Spleen (tissue), 11 donors: Measurements from ENCODE around the gene ADD1. TPM values are rescaled to one million over a fixed set of nuclear protein-coding genes. Genes with fewer than 3 reads are reported as not detected.

ENCODE experiments used
- DNase-seq: peaks from one replicate; pipeline ENCODE4 v3.0.0-alpha.2; 2020
- H3K27ac ChIP-seq, 8 donors: fragments of 200-600 bp; sonication (generic) in 7 of 8; 1 replicate in 4 of 8; 2 replicates in 4 of 8; pipeline versions ENCODE4 v1.5.0 to v1.8.0; 2016 to 2021; ENCODE audit warnings: inconsistent platforms in 4 of 8, mild to moderate bottlenecking in 4 of 8, moderate library complexity in 1 of 8
- H3K27me3 ChIP-seq, 7 donors: fragments of 200-600 bp; sonication (generic) in 6 of 7; replicated peaks in 1 of 7; 1 replicate in 4 of 7; 2 replicates in 3 of 7; pipeline versions ENCODE4 v1.5.0 to v1.8.0; 2016 to 2021; ENCODE audit warnings: inconsistent platforms in 3 of 7, mild to moderate bottlenecking in 1 of 7
- H3K36me3 ChIP-seq, 6 donors: fragments of 200-600 bp; sonication (generic) in 5 of 6; 1 replicate in 4 of 6; 2 replicates in 2 of 6; pipeline versions ENCODE4 v1.5.0 to v1.8.0; 2016 to 2021; ENCODE audit warnings: inconsistent platforms in 2 of 6
- H3K4me1 ChIP-seq, 6 donors: fragments of 200-600 bp; sonication (generic) in 5 of 6; 1 replicate in 3 of 6; 2 replicates in 3 of 6; pipeline versions ENCODE4 v1.5.0 to v1.8.0; 2016 to 2021; ENCODE audit warnings: inconsistent platforms in 3 of 6
- H3K4me3 ChIP-seq, 8 donors: fragments of 200-600 bp; sonication (generic) in 7 of 8; 1 replicate in 4 of 8; 2 replicates in 4 of 8; pipeline versions ENCODE4 v1.5.0 to v1.8.0; 2016 to 2021; ENCODE audit warnings: inconsistent platforms in 4 of 8, mild to moderate bottlenecking in 4 of 8, moderate library complexity in 2 of 8
- H3K9me3 ChIP-seq, 8 donors: fragments of 200-600 bp; sonication (generic) in 7 of 8; 1 replicate in 4 of 8; 2 replicates in 4 of 8; pipeline versions ENCODE4 v1.5.0 to v1.8.0; 2016 to 2021; ENCODE audit warnings: inconsistent platforms in 4 of 8
- CTCF ChIP-seq, 11 experiments: fragments of 200-600 bp in 7 of 11; fragments of 450-650 bp in 4 of 11; sonication (generic) in 4 of 11; IDR thresholded peaks in 8 of 11; conservative IDR thresholded peaks in 3 of 11; 1 replicate in 7 of 11; 2 replicates in 4 of 11; pipeline versions ENCODE4 v1.4.0 to v1.8.0; 2016 to 2021; ENCODE audit warnings: antibody characterized with exemption in 11 of 11, inconsistent platforms in 4 of 11, mild to moderate bottlenecking in 1 of 11
- POLR2A ChIP-seq, 3 donors: fragments of 450-650 bp; IDR thresholded peaks; one replicate each; pipeline ENCODE4 v1.5.1; 2017; ENCODE audit warnings: antibody characterized with exemption in 3 of 3, mild to moderate bottlenecking in 1 of 3
- POLR2AphosphoS5 ChIP-seq, 3 donors: sonication (generic); formaldehyde crosslinking; IDR thresholded peaks; one replicate each; pipeline ENCODE4 v1.5.1; 2017; ENCODE audit warnings: antibody characterized with exemption in 3 of 3
- WGBS, 5 donors: extraction: QIAGEN DNeasy Blood & Tissue Kit in 3 of 5; methylation state at CpG; one replicate each; pipeline versions ENCODE4 v1.1.5 to v1.1.7; 2013 to 2018; 5-methylcytosine and 5-hydroxymethylcytosine counted together
- intact Hi-C: fragments of 100-400 bp; cut with DNase I; formaldehyde crosslinking; loops from one replicate; pipeline ENCODE4 v1.15.0; 2023; ENCODE audit warnings: low total_unique reads
- polyA plus RNA-seq, 3 donors: library from polyadenylated mRNA; stranded (reverse); fragments of 200-250 nt; gene quantifications; one replicate each; pipeline ENCODE4 v1.2.1, GENCODE V29; 2013
- total RNA-seq, 7 donors: library from RNA; depleted of rRNA in 3 of 7; stranded (reverse); fragments of >200 nt in 3 of 7; fragmentation: NEBNext Ultra II Directional in 4 of 7; extraction: Animal tissue kit (Norgen Biotek cat#: 25700) in 4 of 7; gene quantifications; one replicate each; pipeline versions ENCODE4 v1.1.0 to v1.2.1, GENCODE V29; 2016 to 2021
- donor health status: healthy with polysubstance abuse.
- donor health status: DM: no; HTN: no; CAD: no; lungs with moderate emphysema.
- donor health status: DM: no; HTN: no; CAD: no.
- donor health status: Bipolar disorder and iron deficiency.
- donor health status: healthy.
- donor health status: DM: no; HTN: no; CAD: no.
- donor health status: DM: yes; HTN: yes; CAD: no.

Gene ADD1
- total and polyA plus RNA-seq, 10 donors, result 175 to 348 (median 265) TPM

- DNase-seq, result no peak
- no peaks in the 10 kb centered on the region for H3K9me3 ChIP-seq
- TF ChIP-seq CTCF (IDR thresholded peaks at IDR 0.05 in 8 of 11, conservative IDR thresholded peaks at IDR 0.05 in 3 of 11) (no peak), POLR2AphosphoS5 (IDR thresholded peaks at IDR 0.05) (no peak), POLR2A (IDR thresholded peaks at IDR 0.05) (no peak)
- peaks cover 74 to 100% (median 98%) of the 10 kb centered on the region in 6 donors for H3K4me1 ChIP-seq
- H3K27me3 ChIP-seq, result no peaks in the 10 kb centered on the region
- H3K4me3 ChIP-seq, result no peak overlapping the region
- peaks cover 0 to 4% (median 0%) of the 10 kb centered on the region in 6 donors for H3K36me3 ChIP-seq
- H3K27ac ChIP-seq, result peak overlapping the region in 7 of 8 donors; percentile 52 to 74 (median 71)
- 72 to 87% (median 84%) methylated on average over 4 of the region's 4 CpGs for WGBS, 5 donors
- intact Hi-C loops, result no loop called here
These were observed 18.2 kb downstream of the ADD1 start for GRCh38 chr4:2861631-2862436.

GRCh38 chr4:2862528-2862927 lies 18.9 kb downstream of the ADD1 start:
- Histone ChIP-seq H3K27ac (peak overlapping the region in 5 of 8 donors; percentile 62 to 74 (median 72)), H3K27me3 (no peaks in the 10 kb centered on the region), H3K9me3 (no peaks in the 10 kb centered on the region), H3K4me3 (no peak overlapping the region), H3K4me1 (peaks cover 77 to 100% (median 98%) of the 10 kb centered on the region in 6 donors), H3K36me3 (peaks cover 0 to under 1% (median 0%) of the 10 kb centered on the region in 6 donors)
- no peak for DNase-seq
- WGBS, 5 donors, result 56 to 76% (median 69%) methylated on average over 1 of the region's 1 CpG
- intact Hi-C loops, result no loop called here
- no peak for TF ChIP-seq POLR2A (IDR thresholded peaks at IDR 0.05)
- no peak for TF ChIP-seq POLR2AphosphoS5 (IDR thresholded peaks at IDR 0.05)
- TF ChIP-seq CTCF (IDR thresholded peaks at IDR 0.05 in 8 of 11, conservative IDR thresholded peaks at IDR 0.05 in 3 of 11), result no peak

GRCh38 chr4:2863649-2864048 lies 20.0 kb downstream of the ADD1 start:
- Histone ChIP-seq H3K9me3 (no peaks in the 10 kb centered on the region), H3K4me3 (no peak overlapping the region), H3K27me3 (no peaks in the 10 kb centered on the region), H3K4me1 (peaks cover 74 to 100% (median 97%) of the 10 kb centered on the region in 6 donors), H3K36me3 (peaks cover 0 to 7% (median 0%) of the 10 kb centered on the region in 6 donors), H3K27ac (peak overlapping the region in 3 of 8 donors; percentile 7 to 72 (median 72))
- TF ChIP-seq CTCF (IDR thresholded peaks at IDR 0.05 in 8 of 11, conservative IDR thresholded peaks at IDR 0.05 in 3 of 11) (no peak), POLR2AphosphoS5 (IDR thresholded peaks at IDR 0.05) (no peak), POLR2A (IDR thresholded peaks at IDR 0.05) (no peak)
- intact Hi-C loops, result no loop called here
- DNase-seq, result no peak

GRCh38 chr4:2865196-2865780 lies 21.6 kb downstream of the ADD1 start:
- peaks cover 63 to 100% (median 97%) of the 10 kb centered on the region in 6 donors for H3K4me1 ChIP-seq
- intact Hi-C loops, result no loop called here
- TF ChIP-seq POLR2A (IDR thresholded peaks at IDR 0.05) (no peak), POLR2AphosphoS5 (IDR thresholded peaks at IDR 0.05) (no peak), CTCF (IDR thresholded peaks at IDR 0.05 in 8 of 11, conservative IDR thresholded peaks at IDR 0.05 in 3 of 11) (no peak)
- H3K4me3 ChIP-seq, result no peak overlapping the region
- peak overlapping the region in 3 of 8 donors; percentile 17 to 80 (median 26) for H3K27ac ChIP-seq
- H3K27me3 ChIP-seq, result no peaks in the 10 kb centered on the region
- H3K9me3 ChIP-seq, result no peaks in the 10 kb centered on the region
- 56 to 64% (median 58%) methylated on average over 2 of the region's 2 CpGs for WGBS, 5 donors
- H3K36me3 ChIP-seq, result peaks cover 0 to 14% (median 0%) of the 10 kb centered on the region in 6 donors
- DNase-seq, result no peak
